Muscle of leg (tissue), 11 donors: ENCODE measurements around the gene RAI14. TPM values are rescaled to one million over a fixed set of nuclear protein-coding genes. Genes with fewer than 3 reads are reported as not detected.

ENCODE experiments used
- DNase-seq: peaks from one replicate; pipeline ENCODE4 v3.0.0; 2013
- H3K27ac ChIP-seq: one replicate; pipeline ENCODE4 v1.5.1; 2013; ENCODE audit warnings: mild to moderate bottlenecking, low read length, control low read depth
- H3K27me3 ChIP-seq: one replicate; pipeline ENCODE4 v1.6.1; 2013; ENCODE audit warnings: low read length; ENCODE audit not compliant: control insufficient read depth, insufficient read depth
- H3K36me3 ChIP-seq: one replicate; pipeline ENCODE4 v1.6.1; 2013; ENCODE audit warnings: low read length; ENCODE audit not compliant: control insufficient read depth, insufficient read depth
- H3K4me1 ChIP-seq: one replicate; pipeline ENCODE4 v1.6.1; 2013; ENCODE audit warnings: low read length; ENCODE audit not compliant: control insufficient read depth, insufficient read depth
- H3K4me3 ChIP-seq: one replicate; pipeline ENCODE4 v1.5.1; 2013; ENCODE audit warnings: low read length, control low read depth
- H3K9me3 ChIP-seq: replicated peaks from 2 replicates; pipeline ENCODE4 v1.6.1; 2013; ENCODE audit warnings: low read depth, low read length; ENCODE audit not compliant: control insufficient read depth
- WGBS: methylation state at CpG from one replicate; pipeline ENCODE4 v1.1.5; 2013; ENCODE audit warnings: missing lambda C conversion rate; ENCODE audit not compliant: insufficient coverage; 5-methylcytosine and 5-hydroxymethylcytosine counted together
- polyA plus RNA-seq, 8 donors: library from polyadenylated mRNA; unstranded; fragments of 120-200 nt; gene quantifications; one replicate each; pipeline versions ENCODE4 v1.2.1 to v1.2.3, GENCODE V29; 2013; ENCODE audit warnings: inconsistent platforms in 1 of 8, low replicate concordance in 1 of 8; ENCODE audit not compliant: insufficient read length in 8 of 8, insufficient read depth in 1 of 8
- total RNA-seq: library from RNA; stranded (reverse); fragments of 120-200 nt; gene quantifications from one replicate; pipeline ENCODE4 v1.2.4, GENCODE V29; 2013

The RAI14 gene
- total and polyA plus RNA-seq, 9 donors, result 15.7 to 40.4 (median 24.3) TPM

DNA sequence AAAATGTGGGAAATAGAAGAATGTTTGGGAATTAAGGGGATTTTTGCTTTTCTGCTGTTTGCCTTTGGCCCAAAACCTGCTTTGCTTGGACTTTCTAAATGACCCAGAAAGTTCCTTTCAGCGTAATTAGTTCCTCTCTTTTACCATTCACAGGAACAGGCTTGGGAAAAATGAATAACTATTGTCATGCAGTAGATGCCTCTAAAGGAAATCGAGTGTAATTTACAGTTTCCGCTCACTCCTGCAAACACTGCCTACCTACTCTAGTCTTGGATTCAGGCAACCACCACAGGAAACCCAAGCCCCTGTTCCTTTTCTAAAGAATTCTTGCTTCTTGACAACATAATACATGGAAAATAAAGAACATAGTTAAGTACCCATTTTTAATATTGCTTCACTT is 207.8 kb downstream of the RAI14 start:
- WGBS, result no CpG with 5 or more reads among the region's 3 CpGs
- peak; percentile 54 for DNase-seq
- no peaks in the 10 kb centered on the region for H3K36me3 ChIP-seq
- no peaks in the 10 kb centered on the region for H3K9me3 ChIP-seq
- no peaks in the 10 kb centered on the region for H3K4me1 ChIP-seq
- no peaks in the 10 kb centered on the region for H3K27me3 ChIP-seq
- H3K27ac ChIP-seq, result no peak overlapping the region
- no peak overlapping the region for H3K4me3 ChIP-seq

- peak; percentile 73 for DNase-seq
- no peaks in the 10 kb centered on the region for H3K36me3 ChIP-seq
- H3K4me1 ChIP-seq, result no peaks in the 10 kb centered on the region
- no peaks in the 10 kb centered on the region for H3K27me3 ChIP-seq
- H3K27ac ChIP-seq, result no peak overlapping the region
- no CpG with 5 or more reads among the region's 2 CpGs for WGBS
- H3K4me3 ChIP-seq, result no peak overlapping the region
- H3K9me3 ChIP-seq, result no peaks in the 10 kb centered on the region
These were observed 209.0 kb downstream of the RAI14 start for GRCh38 chr5:34865091-34865490.

DNA sequence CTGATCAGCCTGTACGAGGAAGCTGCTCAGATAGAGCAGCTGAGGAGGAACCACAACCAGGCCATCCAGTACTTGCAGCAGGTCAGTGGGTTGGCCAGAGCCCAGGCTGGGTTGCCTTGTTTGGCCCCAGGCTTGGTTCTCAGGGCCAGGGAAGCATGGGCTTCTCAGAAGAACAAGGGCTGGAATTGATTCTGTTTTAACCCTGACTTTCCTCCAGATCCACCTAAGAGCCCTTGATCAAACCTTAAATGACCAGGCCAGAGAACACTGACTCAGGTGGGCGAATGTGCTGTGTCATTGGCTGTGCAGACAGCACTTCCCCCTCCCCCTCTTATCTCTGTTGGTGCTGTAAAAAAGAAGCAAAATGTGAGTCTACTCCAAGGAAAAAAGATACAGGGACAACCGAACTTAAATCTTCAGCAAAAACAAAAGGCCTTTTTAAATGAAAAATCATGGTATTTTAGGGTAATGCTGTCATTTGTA is 210.9 kb downstream of the RAI14 start:
- 59% methylated on average over 1 of the region's 3 CpGs for WGBS
- no peaks in the 10 kb centered on the region for H3K4me1 ChIP-seq

GRCh38 chr5:34867660-34868059 is 211.5 kb downstream of the RAI14 start:
- no peak overlapping the region for H3K27ac ChIP-seq
- WGBS, result no CpG with 5 or more reads among the region's 3 CpGs
- no peak for DNase-seq
- H3K9me3 ChIP-seq, result no peaks in the 10 kb centered on the region
- no peaks in the 10 kb centered on the region for H3K27me3 ChIP-seq
- no peak overlapping the region for H3K4me3 ChIP-seq
- no peaks in the 10 kb centered on the region for H3K36me3 ChIP-seq
- H3K4me1 ChIP-seq, result no peaks in the 10 kb centered on the region

More for the DNA sequence above, 210.9 kb downstream of the RAI14 start:
- Histone ChIP-seq H3K4me3 (no peak overlapping the region), H3K9me3 (no peaks in the 10 kb centered on the region), H3K36me3 (no peaks in the 10 kb centered on the region), H3K27me3 (no peaks in the 10 kb centered on the region), H3K27ac (no peak overlapping the region)
- no peak for DNase-seq

GRCh38 chr5:34868791-34869190 is 212.7 kb downstream of the RAI14 start:
- Histone ChIP-seq H3K4me1 (no peaks in the 10 kb centered on the region), H3K36me3 (no peaks in the 10 kb centered on the region), H3K27ac (no peak overlapping the region), H3K27me3 (no peaks in the 10 kb centered on the region), H3K9me3 (no peaks in the 10 kb centered on the region), H3K4me3 (no peak overlapping the region)
- DNase-seq, result no peak
- WGBS, result 100% methylated on average over 1 of the region's 1 CpG

GRCh38 chr5:34869256-34869655 is 213.1 kb downstream of the RAI14 start:
- WGBS, result no CpG with 5 or more reads among the region's 1 CpG
- no peak for DNase-seq
- Histone ChIP-seq H3K36me3 (no peaks in the 10 kb centered on the region), H3K4me3 (no peak overlapping the region), H3K9me3 (no peaks in the 10 kb centered on the region), H3K4me1 (no peaks in the 10 kb centered on the region), H3K27me3 (no peaks in the 10 kb centered on the region), H3K27ac (no peak overlapping the region)

- no peak for DNase-seq
- H3K27ac ChIP-seq, result no peak overlapping the region
- no peaks in the 10 kb centered on the region for H3K4me1 ChIP-seq
- H3K36me3 ChIP-seq, result no peaks in the 10 kb centered on the region
- WGBS, result no CpG with 5 or more reads among the region's 2 CpGs
- no peak overlapping the region for H3K4me3 ChIP-seq
- no peaks in the 10 kb centered on the region for H3K9me3 ChIP-seq
- no peaks in the 10 kb centered on the region for H3K27me3 ChIP-seq
These were observed 214.3 kb downstream of the RAI14 start for GRCh38 chr5:34870382-34870781.

DNA sequence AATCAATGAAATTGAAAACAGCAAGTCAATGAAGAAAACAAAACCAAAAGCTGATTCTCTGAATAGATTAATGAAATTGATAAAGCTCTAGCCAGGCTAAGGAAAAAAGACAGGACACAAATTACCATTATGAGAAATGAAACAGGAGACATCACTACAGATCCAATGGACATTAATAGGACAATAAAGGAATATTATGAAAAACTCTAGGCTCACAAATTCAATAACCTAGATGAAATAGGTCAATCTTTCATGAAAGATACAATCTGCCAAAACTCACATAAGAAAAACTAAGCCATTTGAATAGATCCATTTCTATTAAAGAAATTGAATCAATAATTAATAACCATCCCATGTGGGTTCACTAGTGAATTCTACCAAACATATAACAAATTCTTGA is 220.1 kb downstream of the RAI14 start:
- Histone ChIP-seq H3K9me3 (peaks cover 8% of the 10 kb centered on the region), H3K27ac (no peak overlapping the region), H3K27me3 (no peaks in the 10 kb centered on the region), H3K4me3 (no peak overlapping the region), H3K36me3 (no peaks in the 10 kb centered on the region), H3K4me1 (no peaks in the 10 kb centered on the region)
- DNase-seq, result no peak

- Histone ChIP-seq H3K27me3 (no peaks in the 10 kb centered on the region), H3K4me1 (no peaks in the 10 kb centered on the region), H3K36me3 (no peaks in the 10 kb centered on the region), H3K27ac (no peak overlapping the region), H3K9me3 (peaks cover 6% of the 10 kb centered on the region), H3K4me3 (no peak overlapping the region)
- no peak for DNase-seq
These were observed 225.1 kb downstream of the RAI14 start for GRCh38 chr5:34881246-34881645.
